C4-2B (cell line): ENCODE measurements around the gene MRTFB.
A peak's percentile ranks its signal among the peaks of the same experiment; 100 is the strongest.
"Not testable (repeated sequence)": the region's sequence is repeated elsewhere in the genome, so short reads cannot be mapped to it uniquely, and the experiment has no call there.

Experiments used
- H3K27ac ChIP-seq: fragments of 450-650 bp; 2 replicates; pipeline ENCODE4 v1.5.1; 2017
- CTCF ChIP-seq: fragments of 450-650 bp; conservative IDR thresholded peaks from 2 replicates; pipeline ENCODE4 v1.5.1; 2017; ENCODE audit warnings: mild to moderate bottlenecking
- ZFX ChIP-seq: fragments of 450-650 bp; IDR thresholded peaks from 2 replicates; pipeline ENCODE4 v1.6.1; 2017

MRTFB gene

GRCh38 chr16:14180481-14180944, 109.4 kb downstream of the MRTFB start:
- H3K27ac ChIP-seq = peak overlapping the region; percentile 57
- no peak for TF ChIP-seq ZFX
- no peak for TF ChIP-seq CTCF

- no peak for TF ChIP-seq CTCF
- no peak for TF ChIP-seq ZFX
- peak overlapping the region; percentile 58 for H3K27ac ChIP-seq
Observed at GRCh38 chr16:14181371-14182050, 110.4 kb downstream of the MRTFB start.

- H3K27ac ChIP-seq = no peak overlapping the region
- TF ChIP-seq ZFX = no peak
- no peak for TF ChIP-seq CTCF
Observed at GRCh38 chr16:14182999-14183398, 111.9 kb downstream of the MRTFB start.

- H3K27ac ChIP-seq = not testable (repeated sequence)
Observed at GRCh38 chr16:14183962-14184361, 112.8 kb downstream of the MRTFB start.

- no peak overlapping the region for H3K27ac ChIP-seq
- TF ChIP-seq ZFX (no peak), CTCF (peak; percentile 66)
Observed at GRCh38 chr16:14186007-14186794, 115.1 kb downstream of the MRTFB start.

- TF ChIP-seq ZFX (no peak), CTCF (no peak)
- H3K27ac ChIP-seq = no peak overlapping the region
Observed at GRCh38 chr16:14186795-14187221, 115.7 kb downstream of the MRTFB start.

GRCh38 chr16:14187517-14188338, 116.6 kb downstream of the MRTFB start:
- no peak overlapping the region for H3K27ac ChIP-seq
- no peak for TF ChIP-seq CTCF
- TF ChIP-seq ZFX = no peak
